ENCODE results near the gene SEMA3B. TPM values are rescaled to one million over a fixed set of nuclear protein-coding genes. Genes with fewer than 3 reads are reported as not detected.

SEMA3B gene
- 166 to 179 TPM (median 177 TPM) in 3 replicates for total RNA-seq

- no peak for TF ChIP-seq CTCF (IDR thresholded peaks at IDR 0.05; ENCODE audit: unreplicated experiment)
- peaks cover 80% of the 10 kb centered on the region for H3K4me1 Mint-ChIP-seq
- H3K9me3 Mint-ChIP-seq: no peaks in the 10 kb centered on the region
These were observed at the start of gene SEMA3B for GRCh38 chr3:50268703-50269451. Gene SEMA3B, plus strand, starts transcription at chr3:50269147. Its CDS starts 94 bp downstream, at chr3:50269241.

GRCh38 chr3:50219285-50219684, 49.7 kb upstream of the SEMA3B start:
- TF ChIP-seq CTCF (IDR thresholded peaks at IDR 0.05; ENCODE audit: unreplicated experiment): no peak
- Mint-ChIP-seq H3K27ac (no peak overlapping the region), H3K4me3 (no peak overlapping the region), H3K36me3 (no peaks in the 10 kb centered on the region), H3K9me3 (no peaks in the 10 kb centered on the region), H3K4me1 (no peaks in the 10 kb centered on the region), H3K27me3 (ENCODE audit: low read depth) (peaks cover 3% of the 10 kb centered on the region)
- DNase-seq (ENCODE audit: low spot score in 2 of 2, unreplicated experiment in 2 of 2): no peak

More at GRCh38 chr3:50268703-50269451, at the start of gene SEMA3B:
- peaks cover 3% of the 10 kb centered on the region for H3K36me3 Mint-ChIP-seq
- peaks cover 6% of the 10 kb centered on the region for H3K27me3 Mint-ChIP-seq (ENCODE audit: low read depth)
- no peak for DNase-seq (ENCODE audit: low spot score in 2 of 2, unreplicated experiment in 2 of 2)
- H3K27ac Mint-ChIP-seq: peak within 1 kb of the TSS; percentile 100
- H3K4me3 Mint-ChIP-seq: peak within 1 kb of the TSS; percentile 72

- Mint-ChIP-seq H3K27me3 (ENCODE audit: low read depth) (peaks cover 7% of the 10 kb centered on the region), H3K4me1 (no peaks in the 10 kb centered on the region), H3K36me3 (no peaks in the 10 kb centered on the region), H3K27ac (no peak overlapping the region), H3K9me3 (no peaks in the 10 kb centered on the region), H3K4me3 (no peak overlapping the region)
- DNase-seq (ENCODE audit: low spot score in 2 of 2, unreplicated experiment in 2 of 2): no peak
- no peak for TF ChIP-seq CTCF (IDR thresholded peaks at IDR 0.05; ENCODE audit: unreplicated experiment)
These were observed 48.8 kb upstream of the SEMA3B start for GRCh38 chr3:50220109-50220508.

- H3K4me1 Mint-ChIP-seq: peaks cover 2% of the 10 kb centered on the region
- no peak for DNase-seq (ENCODE audit: low spot score in 2 of 2, unreplicated experiment in 2 of 2)
- H3K36me3 Mint-ChIP-seq: no peaks in the 10 kb centered on the region
- H3K4me3 Mint-ChIP-seq: no peak overlapping the region
- no peak overlapping the region for H3K27ac Mint-ChIP-seq
- no peak for TF ChIP-seq CTCF (IDR thresholded peaks at IDR 0.05; ENCODE audit: unreplicated experiment)
- no peaks in the 10 kb centered on the region for H3K9me3 Mint-ChIP-seq
- peaks cover 10% of the 10 kb centered on the region for H3K27me3 Mint-ChIP-seq (ENCODE audit: low read depth)
These were observed 47.9 kb upstream of the SEMA3B start for GRCh38 chr3:50221051-50221410.

GRCh38 chr3:50221411-50222168, 47.4 kb upstream of the SEMA3B start:
- no peak for TF ChIP-seq CTCF (IDR thresholded peaks at IDR 0.05; ENCODE audit: unreplicated experiment)
- no peak overlapping the region for H3K27ac Mint-ChIP-seq
- H3K9me3 Mint-ChIP-seq: no peaks in the 10 kb centered on the region
- DNase-seq (ENCODE audit: low spot score in 2 of 2, unreplicated experiment in 2 of 2): no peak
- H3K4me1 Mint-ChIP-seq: peaks cover 5% of the 10 kb centered on the region
- no peaks in the 10 kb centered on the region for H3K36me3 Mint-ChIP-seq
- no peak overlapping the region for H3K4me3 Mint-ChIP-seq
- peaks cover 10% of the 10 kb centered on the region for H3K27me3 Mint-ChIP-seq (ENCODE audit: low read depth)

Measured in mesothelial cell of epicardium (in vitro differentiated cells).